ENCODE results near the gene FAM83F.

- TF ChIP-seq NFRKB (IDR thresholded peaks at IDR 0.05) (no peak), LEF1 (IDR thresholded peaks at IDR 0.05; ENCODE audit: borderline replicate concordance) (no peak), FOXA1 (IDR thresholded peaks at IDR 0.05) (no peak), L3MBTL2 (conservative IDR thresholded peaks at IDR 0.05) (no peak), SP1 (IDR thresholded peaks at IDR 0.05) (no peak), PKNOX1 (IDR thresholded peaks at IDR 0.05) (no peak), TARDBP (IDR thresholded peaks at IDR 0.05) (no peak), ELF4 (IDR thresholded peaks at IDR 0.05) (no peak), FOXM1 (IDR thresholded peaks at IDR 0.05; ENCODE audit: borderline replicate concordance) (no peak)
Observed at GRCh38 chr22:39979458-39979857, 15.3 kb upstream of the FAM83F start.
